ENCODE measurements around the gene PHLDB3. TPM values are rescaled to one million over a fixed set of nuclear protein-coding genes. Genes with fewer than 3 reads are reported as not detected.

Gene PHLDB3
- total and polyA plus RNA-seq, 2 of the 13 experiments (the other 11 are each of a cell fraction or from before 2014, with no cell fraction given): 11.3 to 14.5 TPM

DNA sequence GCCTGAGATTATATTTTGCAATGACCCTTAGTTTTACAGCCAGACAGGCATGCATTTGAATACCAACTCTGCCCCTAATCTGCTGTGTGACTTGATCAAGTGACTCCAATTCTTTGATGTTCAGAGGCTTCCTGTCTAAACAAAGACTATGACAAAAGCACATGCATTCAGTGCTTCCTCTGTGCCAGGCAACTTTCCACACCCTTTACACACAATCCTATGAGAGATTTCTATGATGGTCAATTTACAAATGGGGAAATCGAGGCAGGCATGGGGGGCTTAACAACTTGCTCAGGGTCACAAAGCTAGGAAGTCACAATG, 35.4 kb downstream of the PHLDB3 start (continued):
- TF ChIP-seq SAP130 (CRISPR knock-in tag; IDR thresholded peaks at IDR 0.05; ENCODE audit: low read depth): peak; percentile 33; the same call in 1 of the 2 replicates
- no peak for TF ChIP-seq NFYC (CRISPR knock-in tag; IDR thresholded peaks at IDR 0.05)

DNA sequence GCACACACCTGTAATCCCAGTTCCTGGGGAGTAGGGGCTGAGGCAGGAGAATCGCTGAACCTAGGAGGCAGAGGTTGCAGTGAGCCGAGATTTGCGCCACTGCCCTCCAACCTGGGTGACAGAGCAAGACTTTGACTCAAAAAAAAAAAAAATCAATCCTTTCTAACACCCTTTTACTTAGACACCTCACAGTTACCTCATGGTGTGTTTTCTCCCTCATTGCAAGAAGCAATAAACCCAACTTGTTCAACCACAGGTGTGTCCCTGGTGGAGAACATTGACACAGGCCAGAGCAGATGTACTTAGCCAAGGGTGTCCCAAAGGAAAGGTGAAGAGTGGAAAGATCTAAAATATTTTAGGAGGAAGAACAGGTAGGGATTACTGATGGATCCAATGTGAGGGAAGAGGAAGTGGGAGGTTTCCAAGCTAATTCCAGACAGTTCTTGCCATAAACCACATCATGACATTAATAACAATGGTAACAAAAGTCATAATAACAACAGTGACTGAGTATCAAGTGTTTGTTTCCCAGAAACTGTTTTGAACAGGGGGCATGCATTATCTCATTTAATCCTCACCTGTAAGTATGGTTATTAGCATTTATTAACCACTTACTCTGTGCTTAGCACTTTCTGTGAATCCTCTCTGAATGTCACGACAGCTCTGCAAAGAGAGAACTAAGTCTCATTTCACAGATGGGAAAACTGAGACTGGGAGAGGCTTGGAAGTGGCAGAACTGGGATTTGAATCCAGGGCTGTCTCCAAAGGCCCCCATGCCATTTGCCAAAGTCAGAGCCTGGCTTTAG, 36.0 kb downstream of the PHLDB3 start:
- H3K9me3 ChIP-seq (ENCODE audit: low read length): no peaks in the 10 kb centered on the region
- TF ChIP-seq KAT8 (CRISPR knock-in tag; IDR thresholded peaks at IDR 0.05): no peak
- no peak for TF ChIP-seq ZNF3 (CRISPR knock-in tag; IDR thresholded peaks at IDR 0.05)
- TF ChIP-seq, protein P1, sequence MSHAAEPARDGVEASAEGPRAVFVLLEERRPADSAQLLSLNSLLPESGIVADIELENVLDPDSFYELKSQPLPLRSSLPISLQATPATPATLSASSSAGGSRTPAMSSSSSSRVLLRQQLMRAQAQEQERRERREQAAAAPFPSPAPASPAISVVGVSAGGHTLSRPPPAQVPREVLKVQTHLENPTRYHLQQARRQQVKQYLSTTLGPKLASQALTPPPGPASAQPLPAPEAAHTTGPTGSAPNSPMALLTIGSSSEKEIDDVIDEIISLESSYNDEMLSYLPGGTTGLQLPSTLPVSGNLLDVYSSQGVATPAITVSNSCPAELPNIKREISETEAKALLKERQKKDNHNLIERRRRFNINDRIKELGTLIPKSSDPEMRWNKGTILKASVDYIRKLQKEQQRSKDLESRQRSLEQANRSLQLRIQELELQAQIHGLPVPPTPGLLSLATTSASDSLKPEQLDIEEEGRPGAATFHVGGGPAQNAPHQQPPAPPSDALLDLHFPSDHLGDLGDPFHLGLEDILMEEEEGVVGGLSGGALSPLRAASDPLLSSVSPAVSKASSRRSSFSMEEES (CRISPR knock-in tag; IDR thresholded peaks at IDR 0.05): no peak
- no peak for TF ChIP-seq SIX4 (CRISPR knock-in tag; IDR thresholded peaks at IDR 0.05)
- peak; percentile 63 for TF ChIP-seq ZNF629 (CRISPR knock-in tag; conservative IDR thresholded peaks at IDR 0.05)
- TF ChIP-seq KDM1A (CRISPR knock-in tag; IDR thresholded peaks at IDR 0.05): peak; percentile 59; the same call in 1 of the 2 replicates
- TF ChIP-seq, protein P2, sequence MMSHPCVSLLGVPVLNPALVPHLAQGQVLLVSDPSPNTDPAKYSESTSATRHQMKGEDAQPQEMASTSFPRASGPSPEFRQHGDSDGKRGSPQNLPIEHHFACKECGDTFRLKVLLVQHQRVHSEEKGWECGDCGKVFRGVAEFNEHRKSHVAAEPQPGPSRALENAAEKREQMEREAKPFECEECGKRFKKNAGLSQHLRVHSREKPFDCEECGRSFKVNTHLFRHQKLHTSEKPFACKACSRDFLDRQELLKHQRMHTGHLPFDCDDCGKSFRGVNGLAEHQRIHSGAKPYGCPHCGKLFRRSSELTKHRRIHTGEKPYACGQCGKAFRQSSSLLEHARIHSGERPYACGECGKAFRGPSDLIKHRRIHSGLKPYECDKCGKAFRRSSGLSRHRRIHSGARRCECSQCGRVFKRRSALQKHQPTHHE (CRISPR knock-in tag; IDR thresholded peaks at IDR 0.05; ENCODE audit: borderline replicate concordance): no peak
- intact Hi-C loops (cut with micrococcal nuclease; ENCODE audit: unreplicated experiment) (no loop called here), in situ Hi-C loops (cut with HindIII; ENCODE audit: extremely low pct_ligation_motif_present, low pct_unique_long_range_greater_than_20kb) (no loop called here)
- no peak overlapping the region; the same call in 1 of the 2 replicates for H3K4me2 ChIP-seq (ENCODE audit: low read depth, low read length)
- ATAC-seq: no peak
- WGBS (ENCODE audit: low lambda C conversion rate): 63% methylated on average over 4 of the region's 4 CpGs
- DNase-seq (ENCODE audit: low spot score): no peak
- peaks cover 35% of the 10 kb centered on the region for H3K4me1 ChIP-seq (ENCODE audit: insufficient read depth, low read length)
- no peaks in the 10 kb centered on the region for H3K79me2 ChIP-seq (ENCODE audit: insufficient read depth, low read length)
- no peak overlapping the region for H3K9ac ChIP-seq (ENCODE audit: insufficient read depth, low read depth, low read length)
- no peak overlapping the region for H3K4me3 ChIP-seq (replicated peaks in 1 of 3; ENCODE audit: insufficient read depth in 1 of 3, low read depth in 2 of 3, low read length in 3 of 3)
- H3K27me3 ChIP-seq (ENCODE audit: control insufficient read depth in 1 of 2, insufficient read depth in 2 of 2, low read length in 2 of 2): no peaks in the 10 kb centered on the region
- no TSS peak for BruUV-seq (replicated peaks)
- CTCF ChIA-PET (ENCODE audit: low intra/inter-chr PET ratio, low total read pairs): no interaction called here
- no peak for FAIRE-seq
- H2AFZ ChIP-seq (ENCODE audit: low read length): no peak overlapping the region
- H4K20me1 ChIP-seq (ENCODE audit: insufficient read depth, low read length): no peaks in the 10 kb centered on the region
- POLR2A ChIA-PET: no interaction called here
- no peaks in the 10 kb centered on the region for H3K36me3 ChIP-seq (replicated peaks in 1 of 2; ENCODE audit: control insufficient read depth in 1 of 2, insufficient read depth in 2 of 2, low read length in 2 of 2)
- no peak overlapping the region for H3K27ac ChIP-seq (ENCODE audit: extremely low read length, insufficient read depth, low read length)
